B cell (primary cell): Measurements from ENCODE around the gene PDE10A. TPM values are rescaled to one million over a fixed set of nuclear protein-coding genes. Genes with fewer than 3 reads are reported as not detected.

Source experiments
- ATAC-seq: fragments of 200-7000 bp; cut with Tn5 transposase; one replicate; pipeline ENCODE4 v1.10.0; 2021; ENCODE audit warnings: low read depth, mild to moderate bottlenecking, moderate number of reproducible peaks, moderate library complexity
- CTCF ChIA-PET: fragments of 350-600 bp; sonication (Branson Sonifier 250); formaldehyde crosslinking; loops from one replicate; lab custom pipeline; 2021; ENCODE audit warnings: antibody characterized with exemption, inconsistent platforms; lab: Charles Lee
- POLR2A ChIA-PET: fragments of 350-600 bp; sonication (Branson Sonifier 250); formaldehyde crosslinking; loops from one replicate; lab custom pipeline; 2021; ENCODE audit warnings: antibody characterized with exemption; lab: Charles Lee
- DNase-seq: peaks from one replicate; pipeline ENCODE4 v3.0.0; 2013
- H2AFZ ChIP-seq: 2 replicates; pipeline ENCODE4 v1.6.1; 2012; ENCODE audit warnings: mild to moderate bottlenecking, low read depth, low read length; ENCODE audit not compliant: insufficient read depth, poor library complexity, severe bottlenecking
- H3K27ac ChIP-seq, 2 donors: 1 replicate in 1 of 2; 2 replicates in 1 of 2; pipeline ENCODE4 v1.5.1; 2012 to 2013; ENCODE audit warnings: low read length in 2 of 2, mild to moderate bottlenecking in 2 of 2, moderate library complexity in 1 of 2
- H3K27me3 ChIP-seq, 4 experiments: fragments of 200-600 bp in 1 of 4; sonication (generic) in 1 of 4; replicated peaks in 1 of 4; 1 replicate in 2 of 4; 2 replicates in 2 of 4; pipeline versions ENCODE4 v1.6.1 to v1.7.0; 2013 to 2016; ENCODE audit warnings: low read length in 3 of 4, mild to moderate bottlenecking in 2 of 4, mixed read lengths in 1 of 4, moderate library complexity in 1 of 4; ENCODE audit not compliant: insufficient read depth in 4 of 4, control insufficient read depth in 3 of 4; ENCODE audit errors: control extremely low read depth in 1 of 4
- H3K36me3 ChIP-seq, 2 experiments: replicated peaks in 1 of 2; 1 replicate in 1 of 2; 2 replicates in 1 of 2; pipeline versions ENCODE4 v1.6.1 to v1.7.1; 2013; ENCODE audit warnings: low read length in 1 of 2; ENCODE audit not compliant: insufficient read depth in 2 of 2, control insufficient read depth in 1 of 2; ENCODE audit errors: control extremely low read depth in 1 of 2, extremely low read depth in 1 of 2
- H3K4me1 ChIP-seq, 2 donors: fragments of 200-600 bp in 1 of 2; sonication (generic) in 1 of 2; 1 replicate in 1 of 2; 2 replicates in 1 of 2; pipeline versions ENCODE4 v1.5.1 to v1.6.1; 2013 to 2017; ENCODE audit warnings: low read length in 2 of 2; ENCODE audit not compliant: control insufficient read depth in 2 of 2, insufficient read depth in 2 of 2
- H3K4me2 ChIP-seq: replicated peaks from 2 replicates; pipeline ENCODE3; 2012; ENCODE audit warnings: mild to moderate bottlenecking, low read depth, low read length; ENCODE audit not compliant: poor library complexity, severe bottlenecking
- H3K4me3 ChIP-seq, 5 experiments: fragments of 200-600 bp in 1 of 5; sonication (generic) in 1 of 5; 1 replicate in 3 of 5; 2 replicates in 2 of 5; pipeline versions ENCODE4 v1.5.1 to v1.7.0; 2011 to 2016; ENCODE audit warnings: low read length in 4 of 5, mild to moderate bottlenecking in 4 of 5, low read depth in 2 of 5, control low read depth in 1 of 5, moderate library complexity in 1 of 5; ENCODE audit not compliant: insufficient read depth in 1 of 5; ENCODE audit errors: control extremely low read depth in 1 of 5, extremely low read depth in 1 of 5
- H3K79me2 ChIP-seq: fragments of 200-600 bp; sonication (generic); one replicate; pipeline ENCODE4 v1.6.0; 2016; ENCODE audit warnings: low read length; ENCODE audit not compliant: control insufficient read depth, insufficient read depth
- H3K9ac ChIP-seq: fragments of 200-600 bp; sonication (generic); 2 replicates; pipeline ENCODE4 v1.6.1; 2017; ENCODE audit warnings: mild to moderate bottlenecking, low read length, moderate library complexity
- H3K9me3 ChIP-seq, 3 donors: one replicate each; pipeline versions ENCODE4 v1.6.1 to v1.7.1; 2013; ENCODE audit warnings: low read length in 2 of 3; ENCODE audit not compliant: control insufficient read depth in 2 of 3, insufficient read depth in 1 of 3; ENCODE audit errors: control extremely low read depth in 1 of 3
- H4K20me1 ChIP-seq: 2 replicates; pipeline ENCODE4 v1.6.0; 2012; ENCODE audit warnings: mild to moderate bottlenecking, low read length; ENCODE audit not compliant: insufficient read depth, control insufficient read depth, poor library complexity, severe bottlenecking
- H3K27ac Mint-ChIP-seq: one replicate; pipeline ENCODE4 v1.8.0; 2021; ENCODE audit warnings: mixed read lengths
- H3K27me3 Mint-ChIP-seq: one replicate; pipeline ENCODE4 v1.8.0; 2021; ENCODE audit warnings: mixed read lengths
- H3K4me1 Mint-ChIP-seq: one replicate; pipeline ENCODE4 v1.8.0; 2021; ENCODE audit warnings: mixed read lengths
- H3K4me3 Mint-ChIP-seq: one replicate; pipeline ENCODE4 v1.8.0; 2021; ENCODE audit warnings: mixed read lengths
- H3K9me3 Mint-ChIP-seq: one replicate; pipeline ENCODE4 v1.8.0; 2022; ENCODE audit warnings: mixed read lengths; ENCODE audit not compliant: insufficient read depth
- CTCF ChIP-seq: fragments of 200-600 bp; IDR thresholded peaks from one replicate; pipeline ENCODE4 v1.8.0; 2022; ENCODE audit warnings: antibody characterized with exemption, mild to moderate bottlenecking
- EZH2 ChIP-seq: IDR thresholded peaks from 2 replicates; pipeline ENCODE4 v1.6.1; 2012; ENCODE audit warnings: borderline replicate concordance, low read depth, mild to moderate bottlenecking, moderate library complexity, low read length; ENCODE audit not compliant: insufficient read depth, poor library complexity, severe bottlenecking
- WGBS: methylation state at CpG from one replicate; pipeline ENCODE4 v1.1.5; 2013; ENCODE audit warnings: missing lambda C conversion rate; ENCODE audit not compliant: insufficient coverage; 5-methylcytosine and 5-hydroxymethylcytosine counted together
- intact Hi-C: fragments of 100-400 bp; cut with micrococcal nuclease; formaldehyde crosslinking; loops from one replicate; pipeline ENCODE4 v1.10.0; 2022
- polyA plus RNA-seq: library from polyadenylated mRNA; depleted of rRNA; stranded (reverse); fragments of >200 nt; gene quantifications from 2 replicates; pipeline ENCODE4 v1.2.3, GENCODE V29; 2012
- total RNA-seq, 2 donors: library from RNA; stranded (reverse); fragments of 120-200 nt in 1 of 2; gene quantifications; 1 replicate in 1 of 2; 2 replicates in 1 of 2; pipeline versions ENCODE4 v1.2.3 to v1.2.4, GENCODE V29; 2013 to 2022

PDE10A gene
- total and polyA plus RNA-seq, 2 donors (not counting 1 experiment from before 2014, with no cell fraction given), result not detected

- Histone ChIP-seq H3K36me3 (no peaks in the 10 kb centered on the region), H4K20me1 (no peaks in the 10 kb centered on the region), H2AFZ (no peak overlapping the region), H3K9ac (no peak overlapping the region), H3K4me3 (no peak overlapping the region), H3K27me3 (no peaks in the 10 kb centered on the region), H3K4me1 (no peaks in the 10 kb centered on the region), H3K27ac (no peak overlapping the region), H3K9me3 (no peaks in the 10 kb centered on the region), H3K4me2 (no peak overlapping the region), H3K79me2 (no peaks in the 10 kb centered on the region)
- intact Hi-C loops, result no loop called here
- H3K4me1 Mint-ChIP-seq, result no peaks in the 10 kb centered on the region
- CTCF ChIA-PET, result no interaction called here
- DNase-seq (no peak), ATAC-seq (no peak)
- no peaks in the 10 kb centered on the region for H3K27me3 Mint-ChIP-seq
- POLR2A ChIA-PET, result no interaction called here
- WGBS, result 93% methylated on average over 9 of the region's 11 CpGs
- no peaks in the 10 kb centered on the region for H3K9me3 Mint-ChIP-seq
- H3K4me3 Mint-ChIP-seq, result no peak overlapping the region
- no peak overlapping the region for H3K27ac Mint-ChIP-seq
- TF ChIP-seq CTCF (no peak), EZH2 (no peak)
Measured at GRCh38 chr6:165422192-165422591, 240.8 kb downstream of the PDE10A start.

GRCh38 chr6:165417278-165417865 lies 245.7 kb downstream of the PDE10A start:
- Histone ChIP-seq H4K20me1 (no peaks in the 10 kb centered on the region), H3K4me3 (no peak overlapping the region), H3K27ac (no peak overlapping the region), H2AFZ (no peak overlapping the region), H3K4me1 (no peaks in the 10 kb centered on the region), H3K36me3 (no peaks in the 10 kb centered on the region), H3K9me3 (no peaks in the 10 kb centered on the region), H3K9ac (no peak overlapping the region), H3K79me2 (no peaks in the 10 kb centered on the region), H3K27me3 (no peaks in the 10 kb centered on the region), H3K4me2 (no peak overlapping the region)
- ATAC-seq (no peak), DNase-seq (no peak)
- Mint-ChIP-seq H3K4me1 (no peaks in the 10 kb centered on the region), H3K4me3 (no peak overlapping the region), H3K27me3 (no peaks in the 10 kb centered on the region), H3K27ac (no peak overlapping the region), H3K9me3 (no peaks in the 10 kb centered on the region)
- intact Hi-C loops, result no loop called here
- WGBS, result 96% methylated on average over 3 of the region's 6 CpGs
- CTCF ChIA-PET, result no interaction called here
- TF ChIP-seq CTCF, result no peak
- TF ChIP-seq EZH2, result no peak
- POLR2A ChIA-PET, result no interaction called here
